Measurements from ENCODE around the gene TENM4. TPM values are rescaled to one million over a fixed set of nuclear protein-coding genes. Genes with fewer than 3 reads are reported as not detected.

TENM4 gene
- total RNA-seq, 4 donors from 2014 or later: 4.0 to 14.6 (median 4.5) TPM

DNA sequence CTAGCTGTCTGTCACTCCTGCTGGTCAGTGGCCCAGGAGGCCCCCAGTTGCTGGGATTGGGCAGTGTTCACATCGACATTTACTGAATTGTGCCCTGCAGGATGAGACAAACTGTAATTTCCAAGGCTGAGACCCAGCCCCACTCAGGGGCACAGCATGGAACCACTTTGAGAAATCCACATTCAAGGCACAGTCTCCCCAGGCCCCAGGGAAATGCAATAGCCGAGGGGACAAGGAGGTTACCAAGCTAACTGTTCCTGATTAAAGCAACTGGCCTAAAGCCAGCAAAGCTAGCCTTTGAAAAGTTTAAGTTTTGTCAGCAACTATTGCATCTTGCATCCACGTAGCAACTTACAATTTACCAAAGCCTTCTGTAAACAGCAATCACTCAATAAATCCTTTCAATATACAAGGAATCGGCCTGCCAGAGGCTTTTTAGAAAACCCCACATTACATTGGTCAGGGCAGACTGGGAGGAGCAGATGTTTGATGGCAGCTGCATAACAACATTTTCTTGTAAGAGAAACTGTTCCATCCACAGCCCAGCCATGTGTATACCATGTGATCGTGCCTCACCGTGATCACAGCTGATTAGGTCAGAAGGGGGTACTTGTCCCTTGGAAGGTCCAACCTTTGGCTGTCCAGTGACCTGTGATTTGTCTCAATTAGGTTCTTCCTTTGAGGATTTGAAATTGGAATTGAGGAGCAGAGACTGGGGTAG, 103.9 kb downstream of the TENM4 start:
- TF ChIP-seq, protein P1, sequence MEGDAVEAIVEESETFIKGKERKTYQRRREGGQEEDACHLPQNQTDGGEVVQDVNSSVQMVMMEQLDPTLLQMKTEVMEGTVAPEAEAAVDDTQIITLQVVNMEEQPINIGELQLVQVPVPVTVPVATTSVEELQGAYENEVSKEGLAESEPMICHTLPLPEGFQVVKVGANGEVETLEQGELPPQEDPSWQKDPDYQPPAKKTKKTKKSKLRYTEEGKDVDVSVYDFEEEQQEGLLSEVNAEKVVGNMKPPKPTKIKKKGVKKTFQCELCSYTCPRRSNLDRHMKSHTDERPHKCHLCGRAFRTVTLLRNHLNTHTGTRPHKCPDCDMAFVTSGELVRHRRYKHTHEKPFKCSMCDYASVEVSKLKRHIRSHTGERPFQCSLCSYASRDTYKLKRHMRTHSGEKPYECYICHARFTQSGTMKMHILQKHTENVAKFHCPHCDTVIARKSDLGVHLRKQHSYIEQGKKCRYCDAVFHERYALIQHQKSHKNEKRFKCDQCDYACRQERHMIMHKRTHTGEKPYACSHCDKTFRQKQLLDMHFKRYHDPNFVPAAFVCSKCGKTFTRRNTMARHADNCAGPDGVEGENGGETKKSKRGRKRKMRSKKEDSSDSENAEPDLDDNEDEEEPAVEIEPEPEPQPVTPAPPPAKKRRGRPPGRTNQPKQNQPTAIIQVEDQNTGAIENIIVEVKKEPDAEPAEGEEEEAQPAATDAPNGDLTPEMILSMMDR (IDR thresholded peaks at IDR 0.05; ENCODE audit: low read depth): no peak

GRCh38 chr11:79335681-79336080, 105.1 kb downstream of the TENM4 start:
- TF ChIP-seq, protein P1 (IDR thresholded peaks at IDR 0.05; ENCODE audit: low read depth): no peak

- TF ChIP-seq, protein P1 (IDR thresholded peaks at IDR 0.05; ENCODE audit: low read depth): no peak
Observed at GRCh38 chr11:79333355-79333754, 107.5 kb downstream of the TENM4 start.

DNA sequence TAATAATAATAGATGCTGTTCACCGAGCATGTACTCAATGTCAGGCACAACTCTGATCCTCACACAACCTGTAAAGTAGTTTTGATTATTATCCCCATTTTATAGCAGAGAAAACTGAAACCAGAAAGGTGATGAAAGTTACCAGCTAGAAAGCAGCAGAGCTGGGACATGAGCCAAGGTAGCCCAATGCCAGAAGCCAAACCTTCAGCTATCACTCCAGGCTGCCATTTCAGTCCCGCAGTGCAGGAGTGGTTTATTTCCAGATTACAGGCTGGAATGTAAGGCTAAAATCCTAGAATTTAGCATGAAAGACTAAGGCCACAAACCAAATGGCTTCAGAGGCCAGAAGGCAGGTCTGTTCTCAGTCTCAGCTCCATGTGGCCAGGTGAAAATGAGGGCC, 108.8 kb downstream of the TENM4 start:
- TF ChIP-seq, protein P1 (IDR thresholded peaks at IDR 0.05; ENCODE audit: low read depth): no peak

- TF ChIP-seq, protein P1 (IDR thresholded peaks at IDR 0.05; ENCODE audit: low read depth): no peak
Observed at GRCh38 chr11:79331203-79331901, 109.5 kb downstream of the TENM4 start.

DNA sequence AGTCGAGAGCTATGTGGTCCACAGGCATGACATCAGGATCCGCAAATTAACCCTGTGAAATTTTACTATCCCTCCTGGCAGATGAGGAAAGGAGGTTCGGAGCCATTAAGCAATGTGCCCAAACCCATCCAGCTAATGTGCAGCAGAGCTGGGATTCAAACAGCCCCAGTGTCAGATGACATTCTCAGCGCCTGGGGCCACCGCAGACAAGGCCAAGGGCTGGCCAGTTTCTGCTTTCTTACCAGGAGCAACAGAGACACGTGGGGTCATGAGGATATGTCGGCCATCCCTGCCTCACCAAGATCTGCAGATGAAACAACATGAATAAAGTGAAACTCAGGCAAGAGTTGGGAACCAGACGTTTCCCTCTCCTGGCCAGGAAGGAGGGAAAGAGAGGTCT, 110.2 kb downstream of the TENM4 start:
- TF ChIP-seq, protein P1 (IDR thresholded peaks at IDR 0.05; ENCODE audit: low read depth): no peak

DNA sequence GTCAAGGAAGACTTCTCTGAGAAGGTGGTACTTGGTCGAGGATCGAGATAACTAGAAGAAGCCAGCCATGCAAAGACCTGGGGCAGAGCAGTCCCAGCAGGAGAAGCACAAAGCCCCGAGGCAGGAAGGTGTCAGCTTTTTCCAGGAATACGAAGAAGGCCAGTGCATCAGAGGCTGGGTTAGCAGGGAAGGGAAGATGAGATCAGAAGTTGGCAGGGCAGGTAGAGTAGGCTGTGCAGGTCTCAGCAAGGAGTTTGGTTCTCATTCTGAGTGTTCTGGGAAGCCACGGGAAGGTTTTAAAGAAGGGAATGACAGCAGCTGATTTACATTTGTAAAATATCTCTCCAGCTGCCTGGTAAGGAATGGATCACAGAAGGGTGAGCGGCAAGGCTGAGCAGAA, 111.3 kb downstream of the TENM4 start:
- TF ChIP-seq, protein P1 (IDR thresholded peaks at IDR 0.05; ENCODE audit: low read depth): no peak

Measured in subcutaneous adipose tissue (tissue), 4 donors.